ENCODE results near the gene PARVB. TPM values are rescaled to one million over a fixed set of nuclear protein-coding genes. Genes with fewer than 3 reads are reported as not detected.
"Not testable (repeated sequence)": the region's sequence is repeated elsewhere in the genome, so short reads cannot be mapped to it uniquely, and the experiment has no call there.

PARVB gene
- total RNA-seq, 2 donors from 2014 or later: 7.8 to 13.5 TPM

DNA sequence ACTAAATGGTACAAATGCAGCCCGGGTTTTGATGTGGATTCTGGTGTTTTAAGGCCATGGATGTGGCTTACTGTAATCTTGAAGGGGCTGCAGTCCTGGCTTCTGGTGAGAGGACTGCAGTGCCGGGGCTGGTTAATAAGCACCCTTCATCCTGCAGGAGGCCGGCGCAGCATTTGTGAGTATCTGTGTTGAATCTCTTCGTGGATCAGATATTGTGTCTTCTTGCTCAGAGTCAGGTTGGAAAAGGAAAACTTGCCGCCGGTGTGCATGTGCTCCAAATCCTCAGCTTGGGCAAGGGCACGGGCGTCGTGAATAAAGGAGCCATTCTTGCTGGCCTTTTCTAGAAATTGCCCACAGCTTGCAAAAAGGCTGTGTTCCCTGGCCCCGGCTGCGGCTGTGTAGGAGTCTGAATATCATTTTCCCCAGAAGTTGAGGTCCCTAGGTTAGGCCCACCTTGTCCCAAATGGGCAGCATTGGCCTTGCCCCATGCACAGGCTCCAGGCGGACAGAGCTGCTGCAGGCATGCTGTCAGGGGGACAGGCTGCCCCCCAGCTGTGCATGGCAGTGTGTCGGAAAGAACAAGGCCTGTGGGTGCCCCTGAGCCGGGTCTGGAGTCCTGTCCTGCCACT lies 28.9 kb upstream of the PARVB start:
- no peak for DNase-seq
- ATAC-seq: no peak
- intact Hi-C loops (cut with DNase I, micrococcal nuclease): loop anchor here (5.0 to 10.0 kb wide), 3 partner anchors 90 to 632 kb away; no protein-coding TSS in a partner anchor

DNA sequence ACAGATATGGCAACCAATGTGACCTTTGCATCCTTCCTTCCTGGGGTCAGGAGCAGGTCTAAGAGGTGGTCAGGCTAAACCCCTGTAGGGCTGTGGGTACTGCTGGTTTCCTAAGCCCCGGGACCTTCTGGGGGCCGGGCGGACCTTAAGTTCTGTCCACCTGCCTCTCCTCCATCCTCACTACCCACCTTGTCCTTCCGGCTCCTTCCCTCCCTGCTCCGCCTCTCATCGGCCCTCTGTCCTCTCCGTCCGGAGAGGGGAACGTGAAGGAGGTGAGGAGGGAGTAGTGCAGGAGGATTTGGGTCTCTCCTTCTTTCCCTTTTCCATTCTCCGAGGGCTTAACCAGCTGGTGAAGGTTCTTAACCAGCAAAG lies 28.3 kb upstream of the PARVB start:
- DNase-seq: no peak
- ATAC-seq: no peak
- intact Hi-C loops (cut with DNase I, micrococcal nuclease): loop anchor here (5.0 to 10.0 kb wide), 3 partner anchors 89 to 632 kb away; no protein-coding TSS in a partner anchor

DNA sequence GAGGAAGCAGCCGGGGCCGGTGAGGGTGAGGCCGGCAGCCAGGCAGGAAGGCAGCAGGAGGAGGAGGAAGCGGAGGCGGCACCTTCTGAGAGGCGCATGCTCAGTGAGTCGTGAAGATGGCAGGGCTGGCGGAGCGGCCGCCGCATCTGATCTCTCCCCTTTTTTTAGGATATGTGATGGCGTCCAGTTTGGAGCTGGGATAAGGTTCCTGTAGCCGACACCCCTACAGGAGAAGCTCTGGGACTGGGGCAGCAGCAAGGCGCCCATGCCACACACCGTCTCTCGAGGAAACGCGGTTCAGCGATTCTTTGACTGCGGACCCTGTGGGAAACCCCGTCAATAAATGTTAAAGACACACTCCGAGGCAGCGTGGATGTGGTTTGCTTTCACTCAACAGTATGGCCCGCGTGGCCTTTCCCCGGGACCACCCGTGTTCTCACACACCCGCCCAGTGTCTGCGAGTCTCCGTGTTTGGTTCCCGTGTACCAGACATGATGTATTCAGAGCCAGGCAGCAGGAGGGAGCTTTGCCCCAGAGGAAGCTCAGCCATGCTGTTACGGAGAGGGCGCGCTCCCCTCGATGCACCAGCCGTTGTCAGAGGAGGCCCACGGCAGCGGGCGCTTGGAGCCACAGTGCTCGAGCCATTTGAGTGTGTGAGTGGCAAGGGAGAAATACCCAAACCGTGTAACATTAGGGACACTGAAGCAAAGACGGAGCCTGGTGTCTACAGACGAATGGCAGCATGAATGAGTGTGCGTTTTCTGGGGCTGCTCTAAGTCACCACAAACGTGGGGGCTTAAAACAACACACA lies 27.7 kb upstream of the PARVB start:
- intact Hi-C loops (cut with DNase I, micrococcal nuclease): loop anchor here (5.0 to 10.0 kb wide), 3 partner anchors 88 to 631 kb away; no protein-coding TSS in a partner anchor
- peak; percentile 43 to 64 for DNase-seq
- no peak for ATAC-seq

DNA sequence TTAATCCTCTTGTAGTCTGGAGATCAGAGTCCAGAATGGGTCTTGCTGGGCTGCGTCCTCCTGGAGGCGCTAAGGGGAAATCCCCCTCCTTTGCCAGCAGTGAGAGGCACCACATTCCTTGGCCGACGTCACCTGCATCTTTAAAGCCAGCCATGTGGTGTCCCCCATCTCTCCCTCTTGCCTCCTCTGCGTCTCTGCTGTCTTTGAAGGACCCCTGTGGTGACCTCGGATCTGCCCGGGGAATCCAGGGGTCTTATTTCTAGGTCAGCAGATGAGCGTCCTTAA lies 27.2 kb upstream of the PARVB start:
- ATAC-seq: no peak
- no peak for DNase-seq
- intact Hi-C loops (cut with DNase I, micrococcal nuclease): loop anchor here (5.0 to 10.0 kb wide), 3 partner anchors 88 to 630 kb away; no protein-coding TSS in a partner anchor

DNA sequence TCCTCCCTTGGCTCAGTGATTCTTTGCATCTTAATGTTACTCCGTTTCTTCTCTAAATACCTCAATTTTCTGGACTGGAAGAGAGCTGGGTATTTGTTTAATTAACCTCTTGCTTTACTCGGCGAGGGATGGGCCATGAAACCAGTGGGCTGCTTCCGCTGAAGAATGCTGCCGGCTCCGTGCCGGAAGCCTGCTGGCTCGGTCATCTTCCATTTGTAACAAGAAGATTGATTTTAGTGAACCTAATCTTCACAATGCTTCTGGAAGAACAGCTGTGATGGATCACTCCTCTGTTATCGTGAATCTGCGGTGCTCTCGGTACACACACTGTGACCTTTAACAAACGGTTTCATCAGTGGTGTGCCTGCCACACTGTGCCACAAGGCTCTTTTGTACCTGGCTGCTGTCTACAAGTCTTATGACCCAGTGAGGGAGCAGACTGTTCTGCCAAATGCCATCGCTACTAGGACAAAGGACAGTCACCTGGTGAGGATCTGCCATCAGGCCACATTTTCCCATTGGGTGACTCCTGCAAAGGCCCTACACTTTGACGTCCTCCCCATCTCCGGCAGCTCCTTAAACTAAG lies 25.3 kb upstream of the PARVB start:
- DNase-seq (no peak), ATAC-seq (no peak)
- intact Hi-C loops (cut with DNase I, micrococcal nuclease): loop anchor here (5.0 to 10.0 kb wide), 3 partner anchors 86 to 629 kb away; no protein-coding TSS in a partner anchor

DNA sequence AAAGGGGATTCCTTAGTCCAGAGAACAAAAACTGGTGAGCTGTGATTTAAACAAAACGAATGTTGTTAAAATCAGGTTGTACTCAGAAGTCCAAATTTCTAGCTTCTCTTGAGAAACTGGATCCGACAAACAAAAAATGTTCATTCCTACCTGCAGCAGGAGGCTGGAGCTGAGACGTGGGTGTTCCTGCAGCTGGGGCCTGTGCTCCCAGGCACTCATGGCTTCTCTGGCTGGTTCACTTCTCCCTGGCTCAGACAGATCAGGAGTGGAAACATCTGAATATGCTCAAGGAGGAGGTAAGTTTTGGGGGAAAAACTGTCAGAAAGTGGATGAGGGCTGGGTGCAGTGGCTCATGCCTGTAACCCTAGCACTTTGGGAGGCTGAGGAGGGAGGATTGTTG lies 24.7 kb upstream of the PARVB start:
- DNase-seq (no peak), ATAC-seq (no peak)
- intact Hi-C loops (cut with DNase I, micrococcal nuclease): loop anchor here (5.0 to 10.0 kb wide), 3 partner anchors 85 to 628 kb away; no protein-coding TSS in a partner anchor

DNA sequence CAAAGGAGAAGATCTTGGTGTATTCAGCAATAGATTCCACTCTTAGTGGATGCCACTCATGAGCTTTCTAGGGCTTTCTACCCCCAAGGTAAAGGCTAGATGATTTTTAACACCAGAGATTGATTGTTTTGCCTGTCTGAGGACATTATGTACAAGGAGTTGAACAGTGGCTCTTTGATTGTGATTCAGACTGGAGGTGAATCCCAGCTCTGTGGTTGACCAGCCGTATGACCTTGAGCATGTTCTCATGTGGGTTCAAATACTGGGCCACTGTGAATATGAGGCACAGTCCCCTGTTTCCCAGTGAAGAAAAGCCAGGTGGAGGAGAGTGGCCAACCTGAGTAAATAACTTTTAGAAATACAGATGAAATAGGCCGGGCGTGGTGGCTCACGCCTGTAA lies 24.0 kb upstream of the PARVB start:
- ATAC-seq: no peak
- intact Hi-C loops (cut with DNase I, micrococcal nuclease): no loop called here

DNA sequence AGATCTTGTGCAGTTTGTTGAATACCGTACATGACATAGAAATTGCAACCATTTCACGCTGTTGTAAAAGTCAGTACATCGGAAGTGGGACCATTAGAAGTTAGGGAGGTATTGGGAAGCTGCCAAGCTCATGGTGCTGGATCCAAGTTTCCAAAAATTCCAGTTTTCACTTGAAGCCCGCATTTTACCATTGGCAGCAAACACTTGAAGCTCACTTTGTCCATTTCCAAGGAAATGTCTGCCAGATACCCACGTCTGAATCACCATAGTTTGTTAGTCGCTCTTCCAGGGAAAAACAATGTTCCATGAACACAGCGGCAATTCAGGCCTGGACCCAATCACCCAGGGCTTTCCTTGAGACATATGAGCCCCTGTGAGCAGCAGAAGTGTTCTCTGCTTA lies 22.6 kb upstream of the PARVB start:
- no peak for ATAC-seq
- DNase-seq: no peak
- intact Hi-C loops (cut with DNase I, micrococcal nuclease): no loop called here

More for the DNA sequence above, 24.0 kb upstream of the PARVB start:
- no peak for DNase-seq

DNA sequence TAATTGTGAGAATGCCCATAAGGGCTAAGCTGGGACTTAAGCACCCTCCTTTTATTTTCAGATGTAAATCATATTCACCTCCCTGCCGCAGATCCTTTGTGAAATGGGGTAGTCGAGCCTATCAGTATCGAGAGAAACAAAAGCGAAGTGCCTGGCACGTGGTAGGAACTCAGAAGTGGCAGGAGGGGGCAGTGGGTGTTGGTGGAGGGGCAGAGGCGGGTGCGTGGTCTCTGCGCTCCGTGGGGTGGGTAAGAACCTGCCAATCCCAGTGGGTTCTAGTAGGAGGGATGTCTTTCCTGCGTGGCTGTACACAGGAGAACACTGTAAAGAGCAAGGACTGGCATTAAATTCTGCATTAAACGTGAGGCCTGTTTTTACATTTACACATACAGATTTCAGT lies 21.8 kb upstream of the PARVB start:
- DNase-seq: no peak
- ATAC-seq: no peak
- intact Hi-C loops (cut with DNase I, micrococcal nuclease): no loop called here

DNA sequence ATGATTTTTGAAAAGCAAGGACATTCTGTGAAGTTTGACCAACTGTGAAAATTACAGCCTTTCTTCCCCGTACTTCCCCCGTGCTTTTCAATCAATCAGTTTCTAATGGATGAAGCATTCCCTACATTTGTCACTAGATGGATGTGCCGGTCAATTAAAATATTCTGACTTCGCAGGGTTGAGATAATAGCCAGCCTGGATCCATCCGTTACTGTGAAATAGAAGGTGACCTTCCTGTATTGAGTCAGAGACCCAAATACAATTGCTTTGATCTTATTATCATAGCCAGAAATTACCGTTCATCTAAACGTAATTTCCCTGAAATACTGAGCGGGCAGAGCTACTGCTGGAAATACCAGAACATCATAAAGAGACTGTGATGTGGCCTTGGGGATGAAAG lies 21.1 kb upstream of the PARVB start:
- ATAC-seq: no peak
- intact Hi-C loops (cut with DNase I, micrococcal nuclease): no loop called here
- no peak for DNase-seq

DNA sequence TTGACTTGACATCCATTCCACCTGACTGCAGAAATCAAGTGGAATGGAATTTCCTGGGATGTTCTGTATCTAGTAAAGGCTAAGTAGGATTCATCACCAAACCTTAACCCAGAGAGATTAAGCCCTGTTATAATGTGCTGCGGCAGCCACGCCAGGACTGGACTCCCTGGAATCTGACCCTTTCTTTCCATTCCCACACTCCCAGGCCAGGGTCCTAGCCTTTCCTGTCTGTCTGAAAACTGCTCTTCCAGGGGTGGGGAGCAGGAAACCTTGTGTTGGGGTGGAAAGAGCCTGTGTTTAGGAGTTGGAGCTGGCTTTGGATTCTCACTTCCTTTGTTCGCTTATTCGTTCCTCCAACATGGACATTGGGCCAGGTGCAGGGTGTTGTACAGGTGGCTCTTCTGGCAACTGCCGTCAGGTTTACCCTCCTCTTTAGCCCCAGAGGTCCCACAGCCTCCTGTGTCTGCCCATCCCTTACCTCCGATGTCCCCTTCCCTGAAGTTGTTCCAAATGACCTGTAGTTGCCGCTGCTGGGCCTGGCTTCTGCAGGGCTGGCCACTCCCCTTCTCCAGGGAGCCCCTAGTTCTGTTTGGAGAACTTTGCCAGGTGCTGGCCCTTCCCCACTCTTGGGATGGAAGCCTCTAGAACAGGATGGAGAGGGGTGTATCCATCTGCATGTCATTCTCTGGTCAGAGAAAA lies 20.5 kb upstream of the PARVB start:
- intact Hi-C loops (cut with DNase I, micrococcal nuclease): no loop called here
- ATAC-seq: no peak
- DNase-seq: no peak

DNA sequence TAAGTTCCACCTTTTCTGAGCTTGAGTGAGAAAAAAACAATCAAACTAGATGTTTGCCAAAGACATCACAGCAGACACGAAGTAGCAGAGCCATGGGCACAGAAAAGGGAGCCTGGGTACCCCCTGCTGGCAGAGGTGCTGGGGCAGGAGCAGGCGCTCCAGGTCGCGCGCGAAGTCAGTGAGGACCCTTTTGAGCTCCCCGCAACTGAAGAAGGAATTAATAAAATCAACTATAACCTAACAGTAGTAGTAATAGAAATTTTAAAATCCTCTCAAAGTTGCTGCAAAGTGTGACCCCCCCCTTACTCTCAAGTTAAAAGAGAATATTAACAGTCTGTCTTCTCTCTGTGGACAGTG lies 20.0 kb upstream of the PARVB start:
- no peak for ATAC-seq
- DNase-seq: no peak
- intact Hi-C loops (cut with DNase I, micrococcal nuclease): no loop called here

DNA sequence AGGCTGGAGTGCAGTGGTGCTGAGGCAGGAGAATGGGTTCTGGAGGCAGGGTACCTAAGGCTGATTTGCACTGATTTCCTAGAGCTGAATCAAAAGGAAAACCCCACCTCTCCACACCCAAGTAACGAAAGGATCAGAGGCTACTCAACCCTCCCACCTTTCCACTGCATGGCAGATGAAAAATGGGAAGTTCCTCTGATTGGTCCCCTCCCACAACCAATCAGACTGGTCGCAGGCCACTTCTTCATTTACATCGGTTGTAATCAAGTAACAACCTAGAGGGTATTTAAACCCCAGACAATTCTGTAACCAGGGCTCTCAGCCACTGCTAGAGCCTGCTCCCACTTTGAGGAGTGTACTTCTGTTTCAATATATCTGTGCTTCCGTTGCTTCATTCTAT lies 18.6 kb upstream of the PARVB start:
- ATAC-seq (no peak), DNase-seq (no peak)
- intact Hi-C loops (cut with DNase I, micrococcal nuclease): no loop called here

DNA sequence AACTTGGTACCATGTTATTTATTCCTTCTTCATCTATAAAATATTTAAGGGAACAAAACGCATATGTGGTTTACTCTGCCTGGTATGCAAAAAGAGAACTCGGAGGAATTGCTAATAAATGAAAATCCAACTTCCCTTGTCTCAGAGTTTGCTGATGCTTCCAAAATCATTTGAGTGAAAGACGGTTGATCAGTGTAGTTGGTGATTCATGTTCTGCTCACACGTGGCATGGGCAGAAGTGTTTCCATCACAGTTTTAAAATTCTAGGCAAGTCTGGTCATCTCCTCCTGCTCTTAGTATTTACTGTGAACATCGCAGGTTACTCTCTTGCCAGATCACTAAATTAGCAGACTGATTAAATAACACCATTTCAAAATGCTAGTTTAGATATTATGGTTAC lies 11.9 kb upstream of the PARVB start:
- DNase-seq (no peak), ATAC-seq (no peak)
- intact Hi-C loops (cut with DNase I, micrococcal nuclease): no loop called here

DNA sequence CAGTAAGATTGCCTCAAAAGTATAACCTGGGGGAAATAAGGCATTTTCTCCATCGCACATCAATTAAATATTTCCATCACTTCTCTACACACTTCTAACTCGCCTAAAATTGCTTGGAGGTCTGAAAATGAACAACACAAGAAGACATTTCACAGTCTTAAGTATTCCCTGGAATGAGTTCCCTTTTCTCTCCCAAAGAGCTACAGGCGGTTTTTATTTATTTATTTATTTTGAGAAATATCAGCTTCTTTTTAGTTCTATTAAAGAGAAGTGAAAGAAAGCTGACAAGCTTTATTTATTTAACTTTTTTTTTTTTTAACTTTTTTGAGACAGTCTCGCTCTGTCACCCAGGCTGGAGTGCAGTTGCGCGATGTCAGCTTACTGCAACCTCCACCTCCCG lies 11.5 kb upstream of the PARVB start:
- ATAC-seq (no peak), DNase-seq (no peak)
- intact Hi-C loops (cut with DNase I, micrococcal nuclease): no loop called here

DNA sequence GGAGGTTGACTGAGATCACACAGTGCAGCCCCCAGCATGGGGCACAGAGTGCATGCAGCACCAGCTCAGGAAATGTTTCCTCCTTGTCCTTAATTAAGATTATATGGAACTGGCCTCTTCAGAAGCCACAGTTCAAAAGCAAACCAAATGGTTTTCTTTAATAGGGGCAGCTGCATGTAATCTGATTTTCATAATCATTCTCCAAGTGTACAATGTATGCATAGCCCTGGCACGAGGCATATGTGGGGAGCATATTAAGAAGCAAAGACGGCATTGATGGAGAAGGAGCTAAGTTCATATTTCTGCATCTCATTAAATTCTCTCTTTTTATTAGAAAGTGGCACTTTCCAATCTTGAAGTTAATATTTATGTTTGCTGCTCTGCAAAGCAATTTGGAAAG lies 9.9 kb upstream of the PARVB start:
- ATAC-seq (no peak), DNase-seq (no peak)
- intact Hi-C loops (cut with DNase I, micrococcal nuclease): no loop called here

DNA sequence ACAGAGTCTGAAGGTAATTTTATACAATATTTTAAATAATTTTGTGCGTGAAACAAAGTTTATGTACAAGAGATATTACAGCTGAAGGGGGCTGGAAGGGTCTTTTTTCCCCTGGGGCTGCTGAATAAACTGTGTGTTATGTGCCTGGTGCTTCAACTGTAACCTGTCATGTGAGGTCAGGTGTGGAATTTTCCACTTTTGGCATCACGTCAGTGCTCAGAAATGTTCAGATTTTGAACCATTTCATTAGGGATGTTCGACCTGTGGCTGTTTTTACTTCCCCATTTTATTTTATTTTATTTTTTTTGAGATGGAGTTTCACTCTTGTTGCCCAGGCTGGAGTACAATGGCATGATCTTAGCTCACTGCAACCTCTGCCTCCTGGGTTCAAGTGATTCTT lies 7.5 kb upstream of the PARVB start:
- DNase-seq; ATAC-seq; intact Hi-C loops (cut with DNase I, micrococcal nuclease): not testable (repeated sequence)

DNA sequence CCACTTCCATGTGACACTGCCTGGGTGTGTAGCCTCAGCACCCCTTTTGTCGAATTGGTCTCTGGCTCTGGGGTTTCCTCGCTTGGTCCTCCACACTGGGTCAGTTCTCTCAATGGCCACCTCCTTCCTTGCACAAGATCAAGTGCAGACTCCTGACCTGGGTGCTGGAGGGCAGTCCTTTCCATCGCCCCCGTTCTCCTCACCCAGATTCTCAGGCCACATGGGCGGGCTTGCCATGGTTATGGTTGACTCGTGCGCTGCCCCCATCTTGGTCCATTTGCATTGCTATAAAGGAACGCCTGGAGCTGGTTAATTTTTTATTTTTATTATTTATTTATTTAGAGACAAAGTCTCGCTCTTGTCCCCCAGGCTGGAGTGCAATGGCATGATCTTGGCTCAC lies 5.5 kb upstream of the PARVB start:
- DNase-seq (no peak), ATAC-seq (no peak)
- intact Hi-C loops (cut with DNase I, micrococcal nuclease): no loop called here

DNA sequence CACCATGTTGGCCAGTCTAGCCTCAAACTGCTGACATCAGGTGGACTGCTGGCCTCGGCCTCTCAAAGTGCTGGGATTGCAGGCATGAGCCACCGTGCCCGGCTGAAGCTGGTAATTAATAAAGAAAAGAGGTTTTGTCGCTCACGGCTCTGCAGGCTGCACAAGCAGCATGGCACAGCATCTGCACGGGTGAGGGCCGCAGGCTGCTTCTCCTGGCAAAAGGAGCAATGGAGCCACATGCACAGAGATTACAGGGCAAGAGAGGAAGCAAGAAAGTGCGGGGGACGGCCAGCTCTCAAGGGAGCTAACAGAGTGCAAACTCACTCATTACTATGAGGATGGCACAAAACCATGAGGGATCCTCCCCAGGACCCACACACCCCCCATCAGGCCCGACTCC lies 4.7 kb upstream of the PARVB start:
- intact Hi-C loops (cut with DNase I, micrococcal nuclease): no loop called here
- DNase-seq (no peak), ATAC-seq (no peak)

DNA sequence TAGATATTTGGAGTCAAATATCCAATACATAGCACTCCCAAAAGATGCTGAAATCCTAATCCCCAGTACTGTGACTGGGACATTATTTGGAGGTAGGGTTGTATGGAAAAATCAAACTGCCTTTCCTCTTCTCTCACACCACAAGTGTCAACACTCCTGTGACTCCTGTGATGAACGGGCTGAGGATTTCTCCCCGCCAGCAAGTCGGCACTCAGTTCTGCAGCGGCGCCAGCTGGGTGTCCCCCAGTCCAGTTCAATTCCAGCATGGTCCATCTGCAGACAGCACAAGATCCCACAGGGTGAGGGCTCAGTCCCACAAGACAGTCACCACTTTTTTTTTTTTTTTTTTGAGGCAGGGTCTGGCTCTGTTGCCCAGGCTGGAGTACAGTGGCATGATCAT lies 4.3 kb upstream of the PARVB start:
- intact Hi-C loops (cut with DNase I, micrococcal nuclease): no loop called here
- ATAC-seq (no peak), DNase-seq (no peak)

All from left colon (tissue), 2 donors.